Measurements from ENCODE around the gene PAX2.

GRCh38 chr10:100696477-100696901 is 48.9 kb upstream of the PAX2 start:
- TF ChIP-seq, protein P1, sequence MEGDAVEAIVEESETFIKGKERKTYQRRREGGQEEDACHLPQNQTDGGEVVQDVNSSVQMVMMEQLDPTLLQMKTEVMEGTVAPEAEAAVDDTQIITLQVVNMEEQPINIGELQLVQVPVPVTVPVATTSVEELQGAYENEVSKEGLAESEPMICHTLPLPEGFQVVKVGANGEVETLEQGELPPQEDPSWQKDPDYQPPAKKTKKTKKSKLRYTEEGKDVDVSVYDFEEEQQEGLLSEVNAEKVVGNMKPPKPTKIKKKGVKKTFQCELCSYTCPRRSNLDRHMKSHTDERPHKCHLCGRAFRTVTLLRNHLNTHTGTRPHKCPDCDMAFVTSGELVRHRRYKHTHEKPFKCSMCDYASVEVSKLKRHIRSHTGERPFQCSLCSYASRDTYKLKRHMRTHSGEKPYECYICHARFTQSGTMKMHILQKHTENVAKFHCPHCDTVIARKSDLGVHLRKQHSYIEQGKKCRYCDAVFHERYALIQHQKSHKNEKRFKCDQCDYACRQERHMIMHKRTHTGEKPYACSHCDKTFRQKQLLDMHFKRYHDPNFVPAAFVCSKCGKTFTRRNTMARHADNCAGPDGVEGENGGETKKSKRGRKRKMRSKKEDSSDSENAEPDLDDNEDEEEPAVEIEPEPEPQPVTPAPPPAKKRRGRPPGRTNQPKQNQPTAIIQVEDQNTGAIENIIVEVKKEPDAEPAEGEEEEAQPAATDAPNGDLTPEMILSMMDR (IDR thresholded peaks at IDR 0.05; ENCODE audit: low read depth, low read length, missing input control) = no peak
- no peak for TF ChIP-seq JUND (IDR thresholded peaks at IDR 0.05)
- no peak for TF ChIP-seq TAF1 (conservative IDR thresholded peaks at IDR 0.05)
- TF ChIP-seq GABPA (IDR thresholded peaks at IDR 0.05 in 1 of 2, conservative IDR thresholded peaks at IDR 0.05 in 1 of 2) = no peak
- no peak for TF ChIP-seq RXRA (IDR thresholded peaks at IDR 0.05)
- TF ChIP-seq, protein P2, sequence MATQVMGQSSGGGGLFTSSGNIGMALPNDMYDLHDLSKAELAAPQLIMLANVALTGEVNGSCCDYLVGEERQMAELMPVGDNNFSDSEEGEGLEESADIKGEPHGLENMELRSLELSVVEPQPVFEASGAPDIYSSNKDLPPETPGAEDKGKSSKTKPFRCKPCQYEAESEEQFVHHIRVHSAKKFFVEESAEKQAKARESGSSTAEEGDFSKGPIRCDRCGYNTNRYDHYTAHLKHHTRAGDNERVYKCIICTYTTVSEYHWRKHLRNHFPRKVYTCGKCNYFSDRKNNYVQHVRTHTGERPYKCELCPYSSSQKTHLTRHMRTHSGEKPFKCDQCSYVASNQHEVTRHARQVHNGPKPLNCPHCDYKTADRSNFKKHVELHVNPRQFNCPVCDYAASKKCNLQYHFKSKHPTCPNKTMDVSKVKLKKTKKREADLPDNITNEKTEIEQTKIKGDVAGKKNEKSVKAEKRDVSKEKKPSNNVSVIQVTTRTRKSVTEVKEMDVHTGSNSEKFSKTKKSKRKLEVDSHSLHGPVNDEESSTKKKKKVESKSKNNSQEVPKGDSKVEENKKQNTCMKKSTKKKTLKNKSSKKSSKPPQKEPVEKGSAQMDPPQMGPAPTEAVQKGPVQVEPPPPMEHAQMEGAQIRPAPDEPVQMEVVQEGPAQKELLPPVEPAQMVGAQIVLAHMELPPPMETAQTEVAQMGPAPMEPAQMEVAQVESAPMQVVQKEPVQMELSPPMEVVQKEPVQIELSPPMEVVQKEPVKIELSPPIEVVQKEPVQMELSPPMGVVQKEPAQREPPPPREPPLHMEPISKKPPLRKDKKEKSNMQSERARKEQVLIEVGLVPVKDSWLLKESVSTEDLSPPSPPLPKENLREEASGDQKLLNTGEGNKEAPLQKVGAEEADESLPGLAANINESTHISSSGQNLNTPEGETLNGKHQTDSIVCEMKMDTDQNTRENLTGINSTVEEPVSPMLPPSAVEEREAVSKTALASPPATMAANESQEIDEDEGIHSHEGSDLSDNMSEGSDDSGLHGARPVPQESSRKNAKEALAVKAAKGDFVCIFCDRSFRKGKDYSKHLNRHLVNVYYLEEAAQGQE (IDR thresholded peaks at IDR 0.05) = no peak

Data from liver (tissue), 3 donors.